IMR-90 (cell line): ENCODE data around the gene ACVR1B.

Experiments used
- CEBPB ChIP-seq: IDR thresholded peaks from 2 replicates; pipeline ENCODE4 v1.6.1; 2012; ENCODE audit warnings: low read depth, low read length, improper control_type of control experiment
- CTCF ChIP-seq: conservative IDR thresholded peaks from 2 replicates; pipeline ENCODE4 v1.5.1; 2012; ENCODE audit warnings: mild to moderate bottlenecking, low read depth, low read length, improper control_type of control experiment
- MAFK ChIP-seq: IDR thresholded peaks from 2 replicates; pipeline ENCODE4 v1.6.1; 2012; ENCODE audit warnings: low read depth, low read length, improper control_type of control experiment
- MAZ ChIP-seq: IDR thresholded peaks from 2 replicates; pipeline ENCODE4 v1.6.1; 2012; ENCODE audit warnings: low read depth, mild to moderate bottlenecking, low read length, improper control_type of control experiment, moderate library complexity, borderline replicate concordance
- MXI1 ChIP-seq: IDR thresholded peaks from 2 replicates; pipeline ENCODE4 v1.6.1; 2012; ENCODE audit warnings: low read depth, mild to moderate bottlenecking, low read length, moderate library complexity, borderline replicate concordance
- NFE2L2 ChIP-seq: fragments of 150-350 bp; IDR thresholded peaks from 2 replicates; pipeline ENCODE4 v1.6.1; 2016; ENCODE audit warnings: low read depth, mild to moderate bottlenecking, low read length
- POLR2A ChIP-seq: IDR thresholded peaks from 2 replicates; pipeline ENCODE4 v1.6.1; 2012; ENCODE audit warnings: mild to moderate bottlenecking, low read depth, low read length
- RAD21 ChIP-seq: IDR thresholded peaks from 2 replicates; pipeline ENCODE4 v1.6.1; 2012; ENCODE audit warnings: low read length, improper control_type of control experiment
- RFX5 ChIP-seq: IDR thresholded peaks from 2 replicates; pipeline ENCODE4 v1.8.0; 2012; ENCODE audit warnings: low read depth, mild to moderate bottlenecking, low read length, moderate library complexity

- TF ChIP-seq POLR2A: no peak; the same call in 1 of the 2 replicates
- no peak for TF ChIP-seq MAFK
- TF ChIP-seq CTCF: no peak
- no peak for TF ChIP-seq CEBPB
- TF ChIP-seq NFE2L2: no peak
- no peak for TF ChIP-seq RFX5
- TF ChIP-seq MXI1: no peak
- no peak for TF ChIP-seq RAD21
- TF ChIP-seq MAZ: no peak
These were observed 94.3 kb downstream of the ACVR1B start for GRCh38 chr12:52045794-52046199.
